Endometrial microvascular endothelial cells (primary cell): Measurements from ENCODE around the gene NADK2. TPM values are rescaled to one million over a fixed set of nuclear protein-coding genes. Genes with fewer than 3 reads are reported as not detected.
"Not testable (repeated sequence)": the region's sequence is repeated elsewhere in the genome, so short reads cannot be mapped to it uniquely, and the experiment has no call there.

ENCODE experiments used
- in situ Hi-C: cut with HindIII; loops from 2 replicates; pipeline ENCODE4 v1.10.0; 2017; ENCODE audit warnings: low sequenced_read_pairs, low pct_unique_long_range_greater_than_20kb; ENCODE audit errors: inconsistent ontology term
- total RNA-seq: library from RNA; depleted of rRNA; stranded (reverse); fragments of >200 nt; gene quantifications from one replicate; pipeline ENCODE4 v1.2.3, GENCODE V29; 2015; ENCODE audit errors: inconsistent ontology term

Gene NADK2, protein sequence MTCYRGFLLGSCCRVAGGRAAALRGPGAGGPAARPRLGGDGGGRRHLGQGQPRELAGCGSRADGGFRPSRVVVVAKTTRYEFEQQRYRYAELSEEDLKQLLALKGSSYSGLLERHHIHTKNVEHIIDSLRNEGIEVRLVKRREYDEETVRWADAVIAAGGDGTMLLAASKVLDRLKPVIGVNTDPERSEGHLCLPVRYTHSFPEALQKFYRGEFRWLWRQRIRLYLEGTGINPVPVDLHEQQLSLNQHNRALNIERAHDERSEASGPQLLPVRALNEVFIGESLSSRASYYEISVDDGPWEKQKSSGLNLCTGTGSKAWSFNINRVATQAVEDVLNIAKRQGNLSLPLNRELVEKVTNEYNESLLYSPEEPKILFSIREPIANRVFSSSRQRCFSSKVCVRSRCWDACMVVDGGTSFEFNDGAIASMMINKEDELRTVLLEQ
- total RNA-seq = 21.9 TPM

DNA sequence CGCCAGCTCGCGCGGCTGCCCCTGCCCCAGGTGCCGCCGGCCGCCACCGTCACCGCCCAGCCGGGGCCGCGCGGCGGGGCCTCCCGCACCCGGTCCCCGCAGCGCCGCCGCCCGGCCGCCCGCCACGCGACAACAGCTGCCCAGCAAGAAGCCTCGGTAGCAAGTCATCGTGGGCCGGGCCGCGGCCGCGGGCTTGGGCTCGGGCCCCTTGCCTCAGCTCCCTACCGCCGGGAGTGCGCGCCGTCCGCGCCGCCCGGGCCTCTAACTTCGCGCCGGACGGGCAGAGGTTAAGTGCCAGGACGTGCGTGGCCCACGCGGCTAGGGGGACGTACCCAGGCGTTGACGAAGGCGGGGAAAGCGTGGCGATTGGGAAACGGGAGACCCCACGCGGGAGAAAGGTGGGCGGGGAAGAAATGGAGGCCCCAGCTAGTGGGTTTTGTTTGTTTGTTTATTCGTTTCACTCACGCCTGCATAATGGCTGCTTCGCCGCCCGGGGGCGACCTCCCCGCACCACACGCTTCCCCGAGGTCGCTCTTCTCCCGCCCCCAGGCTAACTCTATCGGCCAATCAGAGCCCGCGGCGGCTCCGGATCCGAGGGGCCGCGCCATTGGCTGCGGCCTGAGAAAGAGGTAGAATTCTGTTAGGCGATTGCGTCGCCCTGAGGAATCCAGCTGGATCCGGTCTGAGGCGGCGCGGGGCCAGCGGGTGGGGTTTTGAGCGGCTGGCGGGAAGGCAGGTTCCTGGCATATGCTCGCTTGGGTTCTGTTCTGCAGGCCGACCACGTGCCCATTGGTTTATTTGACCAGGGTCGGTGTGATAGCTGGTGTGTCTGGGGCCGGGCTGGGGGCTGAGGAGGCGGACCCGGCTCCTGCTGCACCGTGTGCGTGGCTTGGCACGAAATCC lies at the start of gene NADK2:
NADK2 (minus strand) TSS at position 295 of the 903 bp plus-strand sequence; CDS start at position 168, 127 bp downstream.
- in situ Hi-C loops = no loop called here

DNA sequence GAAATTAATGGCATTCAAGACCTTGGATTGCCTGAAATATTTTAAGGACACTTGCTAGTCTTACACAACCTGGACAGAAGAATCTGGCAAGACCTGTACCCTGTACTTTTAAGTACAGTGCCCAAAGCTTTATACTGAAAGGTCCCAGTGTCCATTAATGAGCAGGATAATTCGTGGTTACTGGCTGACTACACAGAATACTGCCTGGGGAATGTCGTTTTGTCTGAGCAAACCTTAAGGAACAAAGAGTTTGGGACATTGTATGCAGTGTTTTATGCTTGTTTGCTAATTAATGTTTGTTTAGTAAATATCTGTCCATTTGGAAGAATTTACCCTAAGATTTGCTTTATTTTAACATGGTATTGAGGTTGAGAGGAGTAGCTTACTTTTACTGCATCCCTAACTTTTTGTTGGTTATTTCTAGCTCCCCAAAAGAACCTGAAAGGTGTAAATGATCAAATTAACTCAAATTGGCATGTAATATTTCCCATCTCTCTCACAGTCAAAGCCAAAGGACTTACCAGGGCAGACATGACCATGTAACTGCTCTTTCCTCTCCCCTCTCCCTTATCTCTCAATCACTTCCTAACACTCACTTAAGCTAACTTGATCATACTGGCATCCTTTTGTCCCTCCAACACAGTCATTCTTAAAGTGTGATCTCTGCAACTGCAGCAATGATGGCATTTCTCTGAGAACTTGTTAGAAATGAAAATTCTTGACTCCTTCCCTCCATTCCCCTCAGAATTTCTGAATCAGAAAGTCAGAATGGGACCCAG lies 44.3 kb upstream of the NADK2 start:
- in situ Hi-C loops = no loop called here

DNA sequence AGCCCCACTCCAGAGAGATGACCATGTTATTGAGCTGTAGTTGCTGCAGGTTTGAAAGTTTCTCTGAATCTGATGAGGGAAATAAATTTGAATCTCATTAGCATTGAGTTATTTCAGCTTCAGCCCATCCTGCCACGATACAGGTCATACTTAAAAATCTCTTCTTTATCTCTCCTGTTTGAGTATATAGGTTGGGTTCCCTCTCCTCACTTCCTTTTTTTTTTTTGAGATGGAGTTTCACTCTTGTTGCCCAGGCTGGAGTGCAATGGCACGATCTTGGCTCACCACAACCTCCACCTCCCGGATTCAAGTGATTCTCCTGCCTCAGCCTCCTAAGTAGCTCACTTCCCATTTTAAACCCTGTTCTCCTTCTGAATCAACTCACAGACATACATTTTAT lies 42.0 kb upstream of the NADK2 start:
- in situ Hi-C loops = not testable (repeated sequence)

DNA sequence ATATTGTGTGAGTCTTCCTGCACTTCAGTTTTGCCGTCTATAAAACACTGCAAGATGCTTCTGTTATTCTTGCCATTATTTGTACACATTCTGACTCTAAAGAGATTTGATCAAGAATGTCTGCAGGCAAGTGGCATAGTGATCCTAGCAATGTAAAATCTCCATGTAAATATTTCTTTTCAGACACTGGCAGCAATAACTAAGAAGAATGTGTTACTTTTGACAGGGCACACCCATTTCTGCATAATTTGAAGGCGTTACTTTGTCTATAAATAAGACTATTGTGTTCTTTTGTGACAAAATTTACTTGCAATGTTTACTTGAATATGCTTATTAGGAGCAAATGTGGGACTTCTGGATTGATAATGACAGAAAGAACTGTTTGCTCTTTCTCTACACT lies 39.9 kb upstream of the NADK2 start:
- in situ Hi-C loops = no loop called here

DNA sequence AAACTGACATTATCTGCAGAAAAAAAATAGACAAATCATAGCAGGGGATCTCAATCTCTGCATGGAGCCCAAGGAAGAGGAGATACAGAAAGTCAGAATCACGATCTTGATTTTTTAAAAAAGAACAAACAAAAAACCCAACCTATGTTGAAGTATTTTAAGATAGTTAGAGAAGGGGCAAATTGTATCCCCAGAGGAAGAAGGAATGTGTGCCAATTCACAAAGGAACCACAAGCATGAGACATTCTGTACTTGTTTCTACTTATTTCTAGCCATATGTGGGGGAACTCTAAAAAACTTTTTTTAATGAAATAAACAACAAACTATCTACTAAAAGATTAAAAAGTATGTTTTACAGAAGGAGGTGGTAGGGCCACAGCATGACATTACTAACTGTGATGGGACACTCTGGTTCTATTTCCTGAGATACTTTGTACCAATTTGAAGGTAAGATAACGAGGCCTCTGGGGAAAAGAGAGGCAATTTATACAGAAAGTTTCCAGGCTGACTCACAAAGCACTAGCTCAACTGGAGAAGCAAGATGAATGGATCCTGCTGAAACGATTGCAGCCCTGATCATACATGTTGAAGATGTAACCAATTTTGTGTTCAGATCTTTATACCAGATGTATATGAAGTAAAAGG lies 37.5 kb upstream of the NADK2 start:
- in situ Hi-C loops = no loop called here

DNA sequence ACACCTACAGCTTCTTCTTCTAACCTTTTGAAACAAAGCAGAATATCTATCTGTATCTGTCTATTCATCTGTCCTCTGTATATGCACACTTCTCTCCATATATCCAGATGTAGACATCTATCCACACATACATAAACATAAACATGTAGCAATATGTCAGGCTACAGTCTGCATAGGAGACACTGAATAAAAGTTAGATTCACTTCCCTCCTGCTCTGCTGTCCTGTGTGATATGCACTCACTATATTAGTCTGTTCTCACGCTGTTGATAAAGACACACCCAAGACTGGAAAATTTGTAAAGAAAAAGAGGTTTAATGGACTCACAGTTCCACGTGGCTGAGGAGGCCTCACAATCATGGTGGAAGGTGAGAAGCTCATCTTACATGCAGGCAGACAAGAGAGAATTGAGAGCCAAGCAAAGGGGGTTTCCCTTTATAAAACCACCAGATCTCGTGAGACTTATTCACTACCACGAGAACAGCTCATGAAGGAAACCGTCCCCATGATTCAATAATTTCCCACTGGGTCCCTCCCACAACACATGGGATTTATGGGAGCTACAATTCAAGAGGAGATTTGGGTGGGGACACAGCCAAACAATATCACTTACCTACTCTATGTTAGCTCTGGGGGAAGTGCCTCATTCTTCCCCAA lies 35.9 kb upstream of the NADK2 start:
- in situ Hi-C loops = no loop called here

DNA sequence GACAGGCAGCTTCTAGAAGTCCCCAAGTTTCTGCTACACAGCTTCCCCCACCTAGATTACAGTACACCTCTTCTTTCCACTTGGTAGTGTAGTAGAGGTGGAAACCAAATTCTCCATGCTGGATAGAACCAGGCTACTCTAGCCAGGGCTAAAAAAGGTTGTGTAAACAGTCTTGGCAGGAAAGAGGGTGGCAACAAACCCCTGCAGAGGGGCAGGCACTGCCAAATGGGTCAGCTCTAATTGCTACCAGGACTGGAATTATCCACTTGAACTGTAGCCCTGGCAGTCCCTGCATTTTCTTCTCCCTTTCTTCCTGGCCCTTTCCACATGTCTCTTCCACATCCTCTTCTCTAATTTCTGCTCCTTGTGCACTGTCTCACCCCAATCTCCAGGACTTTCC lies 35.1 kb upstream of the NADK2 start:
- in situ Hi-C loops = no loop called here

DNA sequence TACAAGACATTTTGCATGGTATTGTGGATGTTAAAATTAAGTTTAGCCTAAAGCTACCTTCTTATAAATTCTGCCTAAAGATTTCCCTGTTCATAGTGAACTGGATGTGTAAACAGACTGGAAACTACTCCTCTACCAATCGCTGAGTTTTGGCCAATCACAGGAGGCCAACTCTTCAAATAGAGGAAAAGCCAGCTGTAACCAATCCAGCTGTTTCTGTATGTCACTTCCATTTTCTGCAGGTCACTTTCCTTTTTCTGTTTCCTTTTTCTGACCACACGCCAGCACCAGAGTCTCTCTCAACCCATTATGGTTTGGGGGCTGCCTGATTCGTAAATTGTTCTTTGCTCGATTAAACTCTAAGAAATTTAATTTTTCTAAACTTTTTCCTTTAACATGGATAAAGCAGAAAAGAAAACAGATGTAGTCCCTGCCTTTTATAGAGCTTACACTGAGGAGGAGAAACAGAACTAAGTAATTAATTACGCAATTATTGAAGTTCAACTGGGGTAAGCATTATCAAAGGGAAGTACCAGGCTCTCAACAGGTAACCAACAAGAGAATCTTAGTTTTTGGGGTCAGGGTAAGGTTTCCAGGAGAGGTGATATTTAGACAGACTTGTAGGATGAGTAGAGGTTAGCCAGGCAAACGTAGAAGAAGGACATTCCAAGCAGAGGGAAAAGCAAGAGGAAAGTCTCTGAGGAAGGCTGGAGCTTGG lies 32.2 kb upstream of the NADK2 start:
- in situ Hi-C loops = no loop called here

DNA sequence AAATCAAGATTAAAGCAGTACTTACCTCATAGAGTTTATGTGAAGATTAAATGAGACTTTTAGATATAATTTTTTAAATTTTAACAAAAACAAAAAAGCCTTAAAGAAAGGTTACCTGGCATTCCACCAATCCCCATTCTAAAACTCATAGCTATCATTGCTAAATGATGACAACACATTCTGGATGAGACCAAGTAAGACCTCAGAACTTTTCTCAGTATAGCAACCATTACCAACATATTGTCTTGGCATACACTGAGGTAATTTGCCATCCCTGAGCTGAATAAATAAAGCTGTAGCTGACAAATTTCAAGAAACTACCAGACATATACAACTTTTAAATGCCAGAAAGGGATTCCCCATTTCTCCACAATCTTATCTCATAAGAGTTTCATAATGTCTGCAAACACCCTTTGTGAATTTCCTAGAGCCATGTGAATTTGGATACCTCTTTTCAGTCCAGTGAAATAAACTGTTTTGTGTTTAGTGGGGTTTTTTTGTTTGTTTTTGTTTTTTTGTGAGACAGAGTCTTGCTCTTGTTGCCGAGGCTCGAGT lies 30.5 kb upstream of the NADK2 start:
- in situ Hi-C loops = no loop called here

DNA sequence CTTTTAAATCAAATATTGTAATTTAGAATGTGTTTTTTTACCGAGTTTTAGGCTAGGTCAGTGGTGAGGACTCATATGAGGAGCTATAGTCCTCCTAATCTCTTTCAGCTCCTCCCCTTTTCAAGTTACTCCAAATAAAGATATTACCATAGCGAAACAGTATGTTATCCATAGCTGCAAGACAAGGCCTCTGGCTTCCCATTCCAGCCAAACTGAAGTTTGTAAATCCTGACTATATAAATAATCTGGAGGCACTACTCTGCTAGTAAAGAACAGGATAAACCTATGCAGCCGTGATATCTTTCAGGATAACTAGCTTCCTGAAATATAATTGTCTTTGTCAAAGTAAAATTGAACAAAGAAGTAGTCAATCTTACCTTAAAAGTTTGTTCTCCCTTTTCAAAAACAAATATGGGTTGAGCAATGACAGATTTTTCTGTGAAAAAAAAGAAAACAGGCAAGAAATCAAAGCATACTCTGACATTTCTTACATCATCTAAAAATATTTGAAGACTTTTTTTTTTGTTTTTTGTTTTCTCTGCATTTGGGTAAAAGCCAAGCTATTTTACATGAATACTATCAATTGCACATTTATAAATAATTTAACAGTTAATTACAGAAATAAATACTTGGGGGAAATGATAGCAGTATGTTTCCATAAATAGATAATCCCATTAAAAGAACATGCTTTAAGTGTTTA lies 29.3 kb upstream of the NADK2 start:
- in situ Hi-C loops = no loop called here

DNA sequence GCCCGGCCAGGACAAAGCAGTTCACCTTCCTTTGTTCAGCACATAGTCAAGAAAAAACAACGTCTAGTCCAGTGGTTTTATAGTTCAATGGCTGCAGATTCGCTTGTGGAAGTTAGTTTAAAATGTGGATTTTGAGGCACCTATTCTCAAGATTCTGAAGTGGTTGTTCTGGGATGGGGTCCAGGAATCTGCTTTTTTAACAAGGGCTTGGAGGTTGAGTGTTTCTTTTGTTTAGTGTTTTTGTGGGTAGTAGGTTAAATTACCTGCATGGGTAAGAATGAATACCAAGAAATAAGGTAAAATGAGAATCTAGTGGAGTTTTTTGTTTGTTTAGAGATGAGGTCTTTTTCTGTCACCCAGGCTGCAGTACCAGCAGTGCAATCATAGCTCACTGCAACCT lies 28.4 kb upstream of the NADK2 start:
- in situ Hi-C loops = no loop called here

DNA sequence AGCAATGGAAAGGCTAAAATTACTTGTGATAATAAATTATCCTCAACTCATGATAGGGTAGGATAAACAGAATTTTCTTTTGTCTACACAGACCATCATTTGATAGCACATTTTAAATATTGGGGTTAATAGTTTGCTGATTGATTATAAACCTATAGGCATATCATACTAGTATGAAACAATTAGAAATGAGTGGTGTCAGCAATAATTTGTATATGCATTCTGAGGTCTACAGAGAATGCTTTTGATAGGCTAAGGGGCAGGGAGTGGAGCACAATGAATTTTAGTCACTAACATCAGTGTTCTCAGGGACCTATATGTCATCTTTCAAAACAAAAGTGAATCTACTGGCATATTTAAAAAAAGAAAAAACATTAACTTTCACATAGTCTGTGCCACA lies 27.8 kb upstream of the NADK2 start:
- in situ Hi-C loops = no loop called here

DNA sequence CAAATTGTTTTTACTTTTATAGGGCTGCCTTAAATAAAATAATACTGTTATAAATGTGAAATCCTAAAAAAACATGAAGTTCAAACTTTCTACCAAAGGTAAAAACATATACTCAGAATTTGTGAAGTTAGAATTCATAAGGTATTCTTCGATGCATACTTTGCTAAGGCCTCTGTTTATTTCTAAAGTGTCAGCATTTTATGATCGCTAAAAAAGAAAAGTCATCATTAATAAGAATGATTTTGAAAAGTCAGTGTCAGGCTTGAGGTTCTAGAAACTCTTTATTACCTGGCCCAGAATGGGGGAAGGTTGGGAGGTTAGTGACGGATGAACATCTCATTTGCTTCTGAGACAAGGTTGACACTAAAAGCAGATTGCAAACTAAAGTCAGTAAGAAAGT lies 26.2 kb upstream of the NADK2 start:
- in situ Hi-C loops = no loop called here

DNA sequence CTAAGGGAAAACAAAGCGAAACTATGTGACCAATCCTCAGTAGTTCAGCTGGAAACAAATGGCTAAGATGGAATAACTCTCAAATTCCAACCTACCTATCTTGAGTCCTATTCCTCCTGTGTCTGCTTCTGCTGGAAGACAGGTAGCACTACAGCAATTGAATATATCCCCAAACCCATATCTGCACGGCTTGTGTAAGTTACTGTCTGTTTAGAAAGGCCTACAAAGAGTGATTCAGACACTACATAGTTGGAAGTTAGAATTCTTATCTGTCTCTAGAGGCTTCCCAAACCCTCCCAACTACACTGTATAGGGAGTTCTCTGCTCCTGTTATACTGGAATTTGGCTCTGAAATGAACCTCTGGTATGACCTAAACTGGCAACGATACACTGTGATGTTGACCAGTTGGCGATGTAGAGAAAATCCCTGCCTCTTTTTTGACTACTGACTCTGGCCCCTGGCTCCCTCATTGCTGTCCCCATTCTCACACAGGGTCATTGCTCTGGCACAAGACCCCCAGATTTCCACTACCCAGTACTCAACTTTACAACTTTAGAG lies 22.6 kb upstream of the NADK2 start:
- in situ Hi-C loops = no loop called here

DNA sequence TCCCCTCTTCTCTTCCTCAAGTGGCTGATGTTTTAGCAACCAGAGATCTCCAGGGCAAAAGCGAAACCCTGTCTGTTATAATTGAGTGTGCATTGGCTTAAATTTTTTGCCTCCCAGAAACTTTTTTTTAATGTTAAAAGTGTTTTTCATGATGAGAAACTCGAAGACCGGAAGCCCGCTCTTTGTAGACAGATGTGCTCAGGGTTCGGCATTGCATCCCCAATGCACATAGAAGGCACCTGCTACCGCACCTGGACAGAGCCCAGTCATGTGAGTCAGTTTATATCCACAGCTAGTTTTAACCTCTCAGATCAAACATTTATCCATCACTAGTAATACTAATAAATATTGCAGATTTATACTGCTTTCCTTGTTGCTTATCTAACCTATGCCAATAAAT lies 19.5 kb upstream of the NADK2 start:
- in situ Hi-C loops = no loop called here

DNA sequence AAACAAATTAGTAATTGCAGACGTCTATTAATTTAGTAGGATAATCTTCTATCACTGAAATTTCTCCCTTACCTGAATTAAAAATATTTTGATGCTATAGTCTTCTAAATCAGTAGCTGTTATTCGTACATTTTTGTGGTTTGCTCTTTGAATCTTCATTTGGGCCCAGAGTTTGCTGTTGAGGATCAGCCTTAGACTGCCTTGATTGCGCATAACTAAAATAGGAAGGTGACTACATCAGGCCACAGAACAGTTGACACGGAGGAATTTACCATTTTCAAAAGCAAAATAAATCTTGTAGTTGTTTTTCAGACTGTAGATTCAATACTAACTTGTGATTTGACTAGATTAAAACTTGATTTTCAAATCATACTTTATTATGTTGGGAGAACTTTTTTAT lies 11.8 kb upstream of the NADK2 start:
- in situ Hi-C loops = no loop called here
